Skin epidermis (tissue), 12 donors: ENCODE results near the gene USP36.
"Not testable (repeated sequence)": the region's sequence is repeated elsewhere in the genome, so short reads cannot be mapped to it uniquely, and the experiment has no call there.

ENCODE experiments used
- H3K27ac ChIP-seq, 21 experiments: fragments of 200-600 bp; sonication (generic) in 11 of 21; one replicate each; pipeline ENCODE4 v1.5.0; 2020; ENCODE audit warnings: mild to moderate bottlenecking in 3 of 21, inconsistent platforms in 2 of 21, moderate library complexity in 2 of 21
- H3K4me3 ChIP-seq, 7 experiments: fragments of 200-600 bp; sonication (generic) in 2 of 7; one replicate each; pipeline ENCODE4 v1.5.0; 2020; ENCODE audit warnings: inconsistent platforms in 2 of 7, mild to moderate bottlenecking in 2 of 7, moderate library complexity in 1 of 7

The USP36 gene

GRCh38 chr17:78875363-78876093 lies 34.9 kb upstream of the USP36 start:
- Histone ChIP-seq H3K27ac (peak overlapping the region in 17 of 21 experiments; percentile 0 to 77 (median 46)), H3K4me3 (no peak overlapping the region)

- Histone ChIP-seq H3K4me3 (no peak overlapping the region), H3K27ac (peak overlapping the region in 4 of 21 experiments; percentile 1 to 61 (median 36))
These were observed 33.1 kb upstream of the USP36 start for GRCh38 chr17:78873519-78874340.

- H3K4me3 ChIP-seq, result no peak overlapping the region
- no peak overlapping the region for H3K27ac ChIP-seq
These were observed 31.9 kb upstream of the USP36 start for GRCh38 chr17:78872486-78872885.

- Histone ChIP-seq H3K4me3 (no peak overlapping the region), H3K27ac (no peak overlapping the region)
These were observed 30.0 kb upstream of the USP36 start for GRCh38 chr17:78870621-78871020.

GRCh38 chr17:78868391-78868790 lies 27.8 kb upstream of the USP36 start:
- Histone ChIP-seq H3K27ac (peak overlapping the region in 6 of 21 experiments; percentile 7 to 44 (median 30)), H3K4me3 (no peak overlapping the region)

- H3K4me3 ChIP-seq, result not testable (repeated sequence)
- peak overlapping the region in 3 of 21 experiments; percentile 8 to 37 (median 33) for H3K27ac ChIP-seq
These were observed 26.4 kb upstream of the USP36 start for GRCh38 chr17:78867046-78867445.

GRCh38 chr17:78865682-78866390 lies 25.2 kb upstream of the USP36 start:
- H3K27ac ChIP-seq, result peak overlapping the region in 2 of 21 experiments; percentile 6 to 73
- H3K4me3 ChIP-seq, result peak overlapping the region in 1 of 7 experiments; percentile 2

- H3K4me3 ChIP-seq, result no peak overlapping the region
- peak overlapping the region in 1 of 21 experiments; percentile 7 for H3K27ac ChIP-seq
These were observed 23.5 kb upstream of the USP36 start for GRCh38 chr17:78864117-78864516.

GRCh38 chr17:78862073-78863023 lies 21.7 kb upstream of the USP36 start:
- Histone ChIP-seq H3K4me3 (no peak overlapping the region), H3K27ac (peak overlapping the region in 18 of 21 experiments; percentile 11 to 89 (median 62))

- peak overlapping the region in 15 of 21 experiments; percentile 42 to 89 (median 63) for H3K27ac ChIP-seq
- H3K4me3 ChIP-seq, result no peak overlapping the region
These were observed 20.6 kb upstream of the USP36 start for GRCh38 chr17:78861229-78861628.

- Histone ChIP-seq H3K27ac (no peak overlapping the region), H3K4me3 (no peak overlapping the region)
These were observed 18.4 kb upstream of the USP36 start for GRCh38 chr17:78859051-78859450.

- no peak overlapping the region for H3K4me3 ChIP-seq
These were observed 16.7 kb upstream of the USP36 start for GRCh38 chr17:78857266-78857665.

GRCh38 chr17:78855561-78856165 lies 15.0 kb upstream of the USP36 start:
- Histone ChIP-seq H3K4me3 (no peak overlapping the region), H3K27ac (peak overlapping the region in 1 of 21 experiments; percentile 35)

More at GRCh38 chr17:78857266-78857665, 16.7 kb upstream of the USP36 start:
- H3K27ac ChIP-seq, result no peak overlapping the region

GRCh38 chr17:78854508-78854907 lies 13.9 kb upstream of the USP36 start:
- H3K4me3 ChIP-seq, result no peak overlapping the region
- H3K27ac ChIP-seq, result no peak overlapping the region

- H3K4me3 ChIP-seq, result no peak overlapping the region
- H3K27ac ChIP-seq, result no peak overlapping the region
These were observed 13.3 kb upstream of the USP36 start for GRCh38 chr17:78853926-78854394.

- Histone ChIP-seq H3K4me3 (no peak overlapping the region), H3K27ac (no peak overlapping the region)
These were observed 12.1 kb upstream of the USP36 start for GRCh38 chr17:78852709-78853121.

GRCh38 chr17:78849026-78849425 lies 8.4 kb upstream of the USP36 start:
- no peak overlapping the region for H3K27ac ChIP-seq

GRCh38 chr17:78847052-78847451 lies 6.4 kb upstream of the USP36 start:
- H3K27ac ChIP-seq, result no peak overlapping the region
- H3K4me3 ChIP-seq, result no peak overlapping the region

More at GRCh38 chr17:78849026-78849425, 8.4 kb upstream of the USP36 start:
- H3K4me3 ChIP-seq, result no peak overlapping the region
